CD4-positive, alpha-beta T cell treated with Interleukin-1 beta for 1 hour (primary cell): Measurements from ENCODE around the gene SHFL.

Experiments used
- DNase-seq, 2 donors: peaks; one replicate each; pipeline ENCODE4 v3.0.0-alpha.2; 2020 to 2022

The SHFL gene

DNA sequence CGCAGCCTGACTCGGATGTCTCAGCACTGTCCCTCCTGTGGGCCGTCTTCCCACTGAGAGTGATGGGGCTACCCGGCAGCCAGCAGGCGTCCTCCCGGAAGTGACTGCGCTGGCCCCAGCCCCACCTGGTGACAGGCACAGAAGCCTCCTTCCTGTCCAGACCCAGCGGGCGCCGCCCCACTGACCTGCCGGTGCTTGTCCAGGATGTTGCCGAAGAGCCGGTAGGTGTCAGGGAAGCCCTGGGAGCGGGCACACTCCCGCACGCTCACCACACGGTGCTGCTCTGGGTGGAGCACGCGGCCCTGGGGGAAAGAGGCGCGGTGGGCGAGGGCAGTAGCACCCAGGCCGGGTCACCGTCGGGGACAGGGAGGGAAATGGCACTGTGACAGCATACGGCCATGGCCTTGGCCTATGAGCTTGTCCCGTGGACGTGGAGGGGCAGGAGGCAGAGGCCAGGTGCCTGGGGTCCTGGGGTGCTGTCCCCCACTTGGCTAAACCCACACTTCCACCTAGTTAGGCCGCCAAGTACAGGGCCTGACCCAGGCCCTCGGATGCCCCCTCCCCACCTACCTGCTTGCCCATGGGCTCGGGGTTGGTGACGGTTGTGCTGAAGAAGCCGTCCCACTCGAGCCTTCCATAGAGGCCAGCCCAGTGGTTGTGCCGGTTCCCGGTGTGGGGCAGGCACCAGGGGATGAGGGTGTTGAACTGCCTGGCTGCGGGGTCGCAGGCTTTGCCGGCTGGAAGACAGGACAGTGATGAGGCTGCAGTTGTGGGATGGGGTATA lies 49.6 kb downstream of the SHFL start:
- DNase-seq, result no peak

- DNase-seq, result no peak
Measured at GRCh38 chr19:10136936-10137335, 50.8 kb downstream of the SHFL start.

DNA sequence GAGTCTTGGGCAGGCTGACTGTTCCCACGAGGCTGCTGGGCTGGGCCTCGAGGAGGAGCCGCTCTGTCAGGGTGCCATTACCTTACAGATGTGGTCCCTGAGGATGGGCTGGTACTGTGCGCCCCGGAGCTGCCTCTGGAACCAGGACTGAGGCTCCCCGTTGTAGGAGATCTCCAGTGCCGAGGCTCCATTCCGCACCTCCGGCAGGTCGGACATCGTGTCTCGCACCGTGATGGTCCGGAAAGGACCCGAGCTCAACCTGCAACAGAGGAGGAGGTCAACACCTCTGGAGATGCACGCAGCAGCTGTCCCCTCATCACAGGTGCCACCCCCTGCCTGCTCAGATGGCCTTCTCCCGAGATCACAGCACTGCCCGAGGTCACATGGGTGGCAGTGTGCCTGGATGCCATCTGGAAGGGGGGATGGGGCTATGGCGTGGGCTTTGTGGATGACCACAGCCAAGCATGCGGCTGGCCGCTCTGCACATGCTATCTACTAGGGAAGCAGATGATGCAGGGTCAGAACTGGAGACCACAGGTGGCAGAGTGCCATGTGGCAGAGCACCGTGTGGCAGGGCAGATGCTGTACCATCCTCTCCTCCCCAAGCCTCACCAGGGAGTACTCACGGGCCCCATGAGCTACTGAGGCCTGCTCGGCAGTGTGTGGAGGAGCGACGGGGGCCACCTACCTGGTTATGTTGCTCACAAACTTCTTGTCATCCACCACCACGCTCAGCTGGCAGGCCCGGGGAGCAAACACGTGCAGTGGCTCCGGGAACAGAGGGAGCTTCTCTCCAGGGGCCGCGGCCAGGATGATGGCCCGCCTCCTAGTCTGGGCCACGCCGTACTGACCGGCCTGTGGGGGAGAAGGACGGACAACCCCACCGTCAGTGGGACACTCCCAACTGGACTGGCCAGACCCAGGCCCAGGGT lies 51.9 kb downstream of the SHFL start:
- DNase-seq, result no peak

- DNase-seq, result no peak
Measured at GRCh38 chr19:10138879-10139795, 53.0 kb downstream of the SHFL start.

- no peak for DNase-seq
Measured at GRCh38 chr19:10139952-10140351, 53.8 kb downstream of the SHFL start.

- DNase-seq, result no peak
Measured at GRCh38 chr19:10141479-10141878, 55.4 kb downstream of the SHFL start.

DNA sequence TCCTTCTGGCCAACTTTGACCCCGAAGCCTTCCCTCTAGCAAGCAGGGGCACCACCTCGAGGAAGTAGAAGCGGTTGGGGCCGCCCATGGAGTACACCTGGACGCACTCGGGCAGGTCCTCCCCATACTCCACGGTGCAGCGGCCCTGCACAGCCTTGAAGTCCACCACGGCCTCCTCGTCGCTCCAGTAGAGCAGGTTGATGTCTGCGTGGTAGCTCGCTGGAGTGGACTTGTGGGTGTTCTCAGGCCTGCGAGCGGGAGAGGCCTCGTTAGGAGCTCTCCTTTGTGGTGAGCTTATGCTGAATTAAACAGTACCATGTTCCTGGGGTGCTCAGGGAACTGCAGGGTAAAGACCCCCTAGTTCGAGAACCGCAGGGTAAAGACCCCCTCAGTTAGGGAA lies 55.9 kb downstream of the SHFL start:
- DNase-seq, result no peak
